ENCODE data around the gene EIF5.

DNA sequence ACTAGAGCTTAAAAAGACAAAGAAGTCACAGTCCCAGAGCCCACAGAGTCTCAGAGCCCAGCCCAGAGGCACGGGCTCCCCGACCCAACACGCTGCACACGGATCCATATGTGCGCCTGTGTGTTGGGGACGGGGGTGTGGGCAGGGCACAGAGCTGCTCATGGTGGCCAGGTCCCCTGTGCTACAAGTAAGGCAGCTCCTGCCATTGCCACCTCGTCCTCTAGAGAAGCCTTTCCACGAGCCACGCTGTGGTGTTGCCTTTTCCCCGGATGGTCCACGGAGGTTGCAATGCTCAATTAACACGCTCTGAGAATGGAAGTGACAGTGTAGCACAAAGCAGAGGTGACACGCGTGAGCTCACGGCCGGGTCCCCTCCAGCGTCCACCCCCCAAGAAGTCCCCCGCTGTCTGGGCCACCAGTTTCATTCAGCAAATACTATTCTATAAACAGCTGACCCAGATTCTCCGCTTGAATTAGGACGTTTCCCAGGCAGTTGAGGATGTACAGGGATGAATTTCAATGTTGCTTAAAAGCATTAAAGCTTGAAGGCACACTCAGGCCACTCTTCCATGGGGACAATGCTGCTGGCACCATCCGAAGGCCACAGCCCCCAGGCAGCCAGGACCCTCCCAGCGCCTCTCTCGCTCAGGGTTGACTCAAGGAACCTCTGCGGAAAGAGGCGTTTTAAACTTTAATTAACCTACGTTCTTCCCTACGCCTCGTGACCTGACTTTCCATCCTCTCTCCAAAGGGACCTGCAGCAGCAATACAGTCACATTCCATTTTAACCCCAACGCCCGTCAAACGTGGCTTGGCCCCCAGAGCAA is 22.7 kb upstream of the EIF5 start:
- no peak for TF ChIP-seq POLR2A (IDR thresholded peaks at IDR 0.05; ENCODE audit: low read depth, low read length)
- TF ChIP-seq POLR2AphosphoS5 (IDR thresholded peaks at IDR 0.05; ENCODE audit: low read depth, low read length), result no peak
